SK-N-SH (cell line): ENCODE measurements around the gene PRKX.

Experiments used
- CTCF ChIP-seq: fragments of 200-600 bp; sonication (generic); IDR thresholded peaks from 2 replicates; pipeline ENCODE4 v1.6.1; 2017; ENCODE audit warnings: antibody characterized with exemption, mild to moderate bottlenecking, moderate library complexity
- JUND ChIP-seq: IDR thresholded peaks from 2 replicates; pipeline ENCODE4 v1.4.0; 2012
- POLR2AphosphoS5 ChIP-seq: IDR thresholded peaks from 2 replicates; pipeline ENCODE4 v1.6.1; 2012; ENCODE audit warnings: low read depth, low read length
- RAD21 ChIP-seq: IDR thresholded peaks from 2 replicates; pipeline ENCODE4 v1.6.1; 2012; ENCODE audit warnings: mild to moderate bottlenecking, low read length
- SIN3A ChIP-seq: IDR thresholded peaks from 2 replicates; pipeline ENCODE4 v1.6.1; 2012; ENCODE audit warnings: low read depth, mild to moderate bottlenecking, low read length, moderate library complexity, borderline replicate concordance
- USF1 ChIP-seq: IDR thresholded peaks from 2 replicates; pipeline ENCODE4 v1.4.0; 2012; ENCODE audit warnings: low read depth, borderline replicate concordance
- USF2 ChIP-seq: fragments of 150-350 bp; IDR thresholded peaks from 2 replicates; pipeline ENCODE4 v1.6.1; 2017; ENCODE audit warnings: antibody characterized with exemption, low read length, low read depth, borderline replicate concordance
- YY1 ChIP-seq: IDR thresholded peaks from 2 replicates; pipeline ENCODE4 v1.4.0; 2012; ENCODE audit warnings: low read depth, mild to moderate bottlenecking

- TF ChIP-seq CTCF, result no peak
- no peak for TF ChIP-seq USF2
- TF ChIP-seq USF1, result no peak
- TF ChIP-seq POLR2AphosphoS5, result no peak
- no peak for TF ChIP-seq RAD21
- TF ChIP-seq YY1, result no peak
- no peak for TF ChIP-seq JUND
- no peak for TF ChIP-seq SIN3A
These were observed 49.7 kb upstream of the PRKX start for GRCh38 chrX:3763111-3763510.
